Ovary (tissue), 9 donors: ENCODE results near the gene ZNF524. TPM values are rescaled to one million over a fixed set of nuclear protein-coding genes. Genes with fewer than 3 reads are reported as not detected.
"Not testable (repeated sequence)": the region's sequence is repeated elsewhere in the genome, so short reads cannot be mapped to it uniquely, and the experiment has no call there.

Experiments
- DNase-seq, 5 donors: peaks; one replicate each; pipeline ENCODE4 v3.0.0-alpha.2; 2019 to 2020
- H3K27ac ChIP-seq, 2 donors: fragments of 200-600 bp; one replicate each; pipeline versions ENCODE4 v1.5.1 to v1.8.0; 2019 to 2022
- H3K27me3 ChIP-seq: fragments of 200-600 bp; one replicate; pipeline ENCODE4 v1.8.0; 2022
- H3K36me3 ChIP-seq: fragments of 200-600 bp; sonication (generic); one replicate; pipeline ENCODE4 v1.5.1; 2019
- H3K4me1 ChIP-seq: one replicate; pipeline ENCODE4 v1.8.1; 2013; ENCODE audit warnings: mild to moderate bottlenecking, moderate library complexity; ENCODE audit not compliant: insufficient read depth
- H3K4me3 ChIP-seq: fragments of 200-600 bp; sonication (generic); one replicate; pipeline ENCODE4 v1.5.1; 2017
- H3K9me3 ChIP-seq, 2 donors: fragments of 200-600 bp in 1 of 2; sonication (generic) in 1 of 2; one replicate each; pipeline versions ENCODE4 v1.5.1 to v1.8.1; 2013 to 2019; ENCODE audit warnings: mild to moderate bottlenecking in 1 of 2, moderate library complexity in 1 of 2
- CTCF ChIP-seq, 3 donors: fragments of 450-650 bp in 2 of 3; fragments of 200-600 bp in 1 of 3; IDR thresholded peaks; one replicate each; pipeline versions ENCODE4 v1.5.1 to v1.8.0; 2016 to 2022; ENCODE audit warnings: antibody characterized with exemption in 3 of 3, mild to moderate bottlenecking in 1 of 3
- EP300 ChIP-seq: sonication (generic); formaldehyde crosslinking; IDR thresholded peaks from one replicate; pipeline ENCODE4 v1.6.1; 2017; ENCODE audit warnings: antibody characterized with exemption
- POLR2A ChIP-seq: fragments of 450-650 bp; IDR thresholded peaks from one replicate; pipeline ENCODE4 v1.6.1; 2017; ENCODE audit warnings: antibody characterized with exemption, mild to moderate bottlenecking, moderate library complexity
- WGBS, 3 donors: extraction: QIAGEN DNeasy Blood & Tissue Kit in 1 of 3; methylation state at CpG; one replicate each; pipeline versions ENCODE4 v1.1.5 to v1.1.7; 2013 to 2017; 5-methylcytosine and 5-hydroxymethylcytosine counted together
- intact Hi-C, 4 donors: fragments of 100-400 bp; cut with DNase I; formaldehyde crosslinking; loops; one replicate each; pipeline versions ENCODE4 v1.11.0 to v1.15.1; 2022 to 2023
- polyA plus RNA-seq, 2 donors: library from polyadenylated mRNA; stranded (reverse); fragments of 200-250 nt in 1 of 2; fragments of 350-450 nt in 1 of 2; fragmentation: Illumina TruSeq in 1 of 2; extraction: RNeasy Lipid Tissue Mini Kit (QIAGEN cat#74804) in 1 of 2; gene quantifications; one replicate each; pipeline ENCODE4 v1.2.3, GENCODE V29; 2013 to 2014
- total RNA-seq, 7 donors: library from RNA; depleted of rRNA in 2 of 7; stranded (reverse); fragments of >200 nt in 2 of 7; fragmentation: NEBNext Ultra II Directional in 3 of 7; extraction: Animal tissue kit (Norgen Biotek cat#: 25700) in 3 of 7; gene quantifications; one replicate each; pipeline versions ENCODE4 v1.1.0 to v1.2.4, GENCODE V29; 2016 to 2023
- donor health status: DM: no; HTN: no; CAD: no; lungs with moderate emphysema.
- donor health status: DM: no; HTN: no; CAD: no.
- donor health status: Bipolar disorder and iron deficiency.
- donor health status: DM: yes; HTN: yes; CAD: no.
- donor health status: DM: no; HTN: no; CAD: no.
- donor health status: DM: yes; HTN: yes; CAD: no.

Gene ZNF524
- total and polyA plus RNA-seq, 9 donors: 0.15 to 28.0 (median 17.8) TPM

GRCh38 chr19:55580628-55581144 lies 19.4 kb upstream of the ZNF524 start, which contains the start of gene ZNF579:
Gene ZNF579, minus strand, starts transcription at chr19:55580848. Its CDS starts 1,209 bp downstream, at chr19:55579639.
- TF ChIP-seq POLR2A (peak; percentile 22), CTCF (IDR thresholded peaks at IDR 0.05) (no peak)
- H3K27ac ChIP-seq: peak within 1 kb of the TSS; percentile 88 to 96
- no peaks in the 10 kb centered on the region for H3K36me3 ChIP-seq
- DNase-seq: peak; percentile 85 to 92 (median 91)
- H3K4me3 ChIP-seq: peak within 1 kb of the TSS; percentile 68
- no peaks in the 10 kb centered on the region for H3K9me3 ChIP-seq
- WGBS, 3 donors: 1 to 2% (median 1%) methylated on average over 17 to 24 of the region's 24 CpGs
- peaks cover 9% of the 10 kb centered on the region for H3K4me1 ChIP-seq
- intact Hi-C loops: no loop called here
- H3K27me3 ChIP-seq: no peaks in the 10 kb centered on the region

- Histone ChIP-seq H3K27me3 (no peaks in the 10 kb centered on the region), H3K4me1 (peaks cover 9% of the 10 kb centered on the region), H3K9me3 (no peaks in the 10 kb centered on the region), H3K4me3 (peak overlapping the region; percentile 68), H3K36me3 (no peaks in the 10 kb centered on the region), H3K27ac (peak overlapping the region; percentile 88 to 96)
- WGBS, 3 donors: 14 to 23% (median 20%) methylated on average over 12 of the region's 12 CpGs
- no peak for TF ChIP-seq EP300
- TF ChIP-seq CTCF (IDR thresholded peaks at IDR 0.05): no peak
- TF ChIP-seq POLR2A: no peak
- intact Hi-C loops: no loop called here
- no peak for DNase-seq
Observed at GRCh38 chr19:55581145-55581822, 18.8 kb upstream of the ZNF524 start.

- Histone ChIP-seq H3K36me3 (no peaks in the 10 kb centered on the region), H3K27me3 (no peaks in the 10 kb centered on the region), H3K27ac (no peak overlapping the region), H3K4me3 (no peak overlapping the region), H3K9me3 (no peaks in the 10 kb centered on the region), H3K4me1 (peaks cover 11% of the 10 kb centered on the region)
- DNase-seq: no peak
- TF ChIP-seq POLR2A: no peak
- TF ChIP-seq CTCF (IDR thresholded peaks at IDR 0.05): no peak
- no peak for TF ChIP-seq EP300
- intact Hi-C loops: no loop called here
- WGBS, 3 donors: 0 to 5% (median 4%) methylated on average over 6 of the region's 6 CpGs
Observed at GRCh38 chr19:55581823-55582223, 18.3 kb upstream of the ZNF524 start.

GRCh38 chr19:55582284-55582683 lies 17.8 kb upstream of the ZNF524 start:
- Histone ChIP-seq H3K27ac (peak overlapping the region in 1 of 2 donors; percentile 11), H3K4me1 (peaks cover 11% of the 10 kb centered on the region)
- 32 to 40% (median 34%) methylated on average over 4 of the region's 4 CpGs for WGBS, 3 donors
- H3K4me3 ChIP-seq, H3K9me3 ChIP-seq, H3K27me3 ChIP-seq, H3K36me3 ChIP-seq, DNase-seq, intact Hi-C loops: not testable (repeated sequence)

- H3K27me3 ChIP-seq, H3K27ac ChIP-seq, DNase-seq, H3K9me3 ChIP-seq, H3K4me3 ChIP-seq, H3K36me3 ChIP-seq, intact Hi-C loops: not testable (repeated sequence)
- H3K4me1 ChIP-seq: peaks cover 13% of the 10 kb centered on the region
- 63 to 72% (median 71%) methylated on average over 8 of the region's 8 CpGs for WGBS, 3 donors
Observed at GRCh38 chr19:55583897-55584296, 16.2 kb upstream of the ZNF524 start.
